PFSK-1 (cell line): ENCODE measurements around the gene SRGN.

ENCODE experiments used
- TAF1 ChIP-seq: IDR thresholded peaks from 2 replicates; pipeline ENCODE4 v1.6.1; 2012; ENCODE audit warnings: low read length, control low read depth, borderline replicate concordance; ENCODE audit not compliant: insufficient read depth
- TF ChIP-seq, protein P1 (sequence below), 2 experiments: IDR thresholded peaks; 2 replicates each; pipeline versions ENCODE4 v1.6.1 to v1.8.0; 2011 to 2012; ENCODE audit warnings: low read depth in 2 of 2, low read length in 2 of 2, control low read depth in 1 of 2, inconsistent platforms in 1 of 2, mild to moderate bottlenecking in 1 of 2, moderate library complexity in 1 of 2; ENCODE audit not compliant: insufficient read depth in 1 of 2

DNA sequence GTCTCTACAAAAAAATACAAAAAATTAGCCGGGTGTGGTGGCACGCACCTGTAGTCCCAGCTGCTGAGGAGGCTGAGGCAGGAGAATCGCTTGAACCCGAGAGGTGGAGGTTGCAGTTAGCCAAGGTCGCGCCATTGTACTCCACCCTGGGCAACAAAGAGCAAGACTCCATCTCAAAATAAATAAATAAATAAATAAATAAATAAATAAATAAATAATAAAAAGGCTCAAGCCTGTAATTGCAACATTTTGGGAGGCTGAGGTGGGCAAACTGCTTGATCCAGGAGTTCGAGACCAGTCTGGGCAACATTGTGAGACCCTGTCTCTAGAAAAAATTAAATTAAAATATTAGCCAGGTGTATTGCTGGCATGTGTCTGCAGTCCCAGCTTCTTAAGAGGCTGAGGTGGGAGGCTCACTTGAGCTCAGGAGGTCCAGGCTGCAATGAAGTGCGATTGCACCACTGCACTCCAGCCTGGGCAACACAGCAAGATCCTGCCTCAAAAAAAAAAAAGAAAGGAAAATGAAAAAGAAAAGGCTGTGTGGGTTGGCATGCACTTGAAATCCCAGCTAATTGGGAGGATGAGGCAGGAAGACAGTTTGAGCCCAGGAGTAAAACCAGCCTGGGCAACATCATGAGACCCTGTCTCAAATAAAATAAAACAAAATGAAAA is 27.6 kb upstream of the SRGN start:
- TF ChIP-seq TAF1 = no peak
- TF ChIP-seq, protein P1, sequence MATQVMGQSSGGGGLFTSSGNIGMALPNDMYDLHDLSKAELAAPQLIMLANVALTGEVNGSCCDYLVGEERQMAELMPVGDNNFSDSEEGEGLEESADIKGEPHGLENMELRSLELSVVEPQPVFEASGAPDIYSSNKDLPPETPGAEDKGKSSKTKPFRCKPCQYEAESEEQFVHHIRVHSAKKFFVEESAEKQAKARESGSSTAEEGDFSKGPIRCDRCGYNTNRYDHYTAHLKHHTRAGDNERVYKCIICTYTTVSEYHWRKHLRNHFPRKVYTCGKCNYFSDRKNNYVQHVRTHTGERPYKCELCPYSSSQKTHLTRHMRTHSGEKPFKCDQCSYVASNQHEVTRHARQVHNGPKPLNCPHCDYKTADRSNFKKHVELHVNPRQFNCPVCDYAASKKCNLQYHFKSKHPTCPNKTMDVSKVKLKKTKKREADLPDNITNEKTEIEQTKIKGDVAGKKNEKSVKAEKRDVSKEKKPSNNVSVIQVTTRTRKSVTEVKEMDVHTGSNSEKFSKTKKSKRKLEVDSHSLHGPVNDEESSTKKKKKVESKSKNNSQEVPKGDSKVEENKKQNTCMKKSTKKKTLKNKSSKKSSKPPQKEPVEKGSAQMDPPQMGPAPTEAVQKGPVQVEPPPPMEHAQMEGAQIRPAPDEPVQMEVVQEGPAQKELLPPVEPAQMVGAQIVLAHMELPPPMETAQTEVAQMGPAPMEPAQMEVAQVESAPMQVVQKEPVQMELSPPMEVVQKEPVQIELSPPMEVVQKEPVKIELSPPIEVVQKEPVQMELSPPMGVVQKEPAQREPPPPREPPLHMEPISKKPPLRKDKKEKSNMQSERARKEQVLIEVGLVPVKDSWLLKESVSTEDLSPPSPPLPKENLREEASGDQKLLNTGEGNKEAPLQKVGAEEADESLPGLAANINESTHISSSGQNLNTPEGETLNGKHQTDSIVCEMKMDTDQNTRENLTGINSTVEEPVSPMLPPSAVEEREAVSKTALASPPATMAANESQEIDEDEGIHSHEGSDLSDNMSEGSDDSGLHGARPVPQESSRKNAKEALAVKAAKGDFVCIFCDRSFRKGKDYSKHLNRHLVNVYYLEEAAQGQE (IDR thresholded peaks at IDR 0.05; ENCODE audit: insufficient read depth in 1 of 2, low read depth in 2 of 2, low read length in 2 of 2) = no peak
